Measurements from ENCODE around the gene NKX2-4.

GRCh38 chr20:21355981-21356380, 41.3 kb downstream of the NKX2-4 start:
- TF ChIP-seq CTCF (IDR thresholded peaks at IDR 0.05; ENCODE audit: poor library complexity) (no peak), EZH2 (IDR thresholded peaks at IDR 0.05; ENCODE audit: borderline replicate concordance) (no peak), EZH2phosphoT487 (IDR thresholded peaks at IDR 0.05; ENCODE audit: low read depth, severe bottlenecking, unreplicated experiment) (no peak)

Data from hepatocyte (in vitro differentiated cells).